Measurements from ENCODE around the gene OSBP2.

The OSBP2 gene

DNA sequence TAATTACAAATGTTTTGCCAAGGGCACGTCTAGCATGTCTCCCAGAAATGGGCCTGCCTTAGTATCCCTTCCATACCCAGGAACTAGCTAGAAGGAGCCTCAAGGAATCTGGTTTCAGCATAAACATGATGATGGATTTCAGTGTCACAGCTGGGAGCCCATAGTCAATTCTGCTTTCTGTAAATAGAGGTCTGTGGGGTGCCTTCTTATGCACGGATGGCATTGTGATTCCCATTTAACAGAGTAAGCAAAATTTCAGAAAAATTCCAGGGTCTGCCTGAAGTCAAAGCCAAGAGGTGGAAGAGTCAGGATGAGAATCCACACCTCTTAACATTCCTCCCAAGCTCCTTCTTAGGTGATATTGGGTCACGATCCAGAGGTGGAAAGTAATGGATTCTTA, 39.1 kb upstream of the OSBP2 start:
- H3K4me1 ChIP-seq (ENCODE audit: control insufficient read depth in 5 of 5, insufficient read depth in 5 of 5, low read length in 5 of 5): peaks cover 0 to 2% (median 0%) of the 10 kb centered on the region in 5 donors
- H3K9ac ChIP-seq (ENCODE audit: low read length in 5 of 5): no peak overlapping the region
- no peak overlapping the region for H3K4me3 ChIP-seq (ENCODE audit: low read depth in 1 of 5, low read length in 5 of 5)
- H3K9me3 ChIP-seq (ENCODE audit: control insufficient read depth in 5 of 5, low read length in 5 of 5): peaks cover 0 to 2% (median 0%) of the 10 kb centered on the region in 5 donors
- H3K36me3 ChIP-seq (ENCODE audit: control insufficient read depth in 5 of 5, insufficient read depth in 5 of 5, low read length in 5 of 5): peaks cover 0 to 6% (median 0%) of the 10 kb centered on the region in 5 donors
- no peaks in the 10 kb centered on the region for H3K27me3 ChIP-seq (ENCODE audit: control insufficient read depth in 5 of 5, insufficient read depth in 4 of 5, low read length in 5 of 5)
- no peak overlapping the region for H3K27ac ChIP-seq (ENCODE audit: low read depth, low read length)

- Histone ChIP-seq H3K36me3 (ENCODE audit: control insufficient read depth in 5 of 5, insufficient read depth in 5 of 5, low read length in 5 of 5) (peaks cover 0 to 28% (median 20%) of the 10 kb centered on the region in 5 donors), H3K4me1 (ENCODE audit: control insufficient read depth in 5 of 5, insufficient read depth in 5 of 5, low read length in 5 of 5) (peaks cover under 1 to 10% (median 6%) of the 10 kb centered on the region in 5 donors), H3K9ac (ENCODE audit: low read length in 5 of 5) (no peak overlapping the region), H3K27me3 (ENCODE audit: control insufficient read depth in 5 of 5, insufficient read depth in 4 of 5, low read length in 5 of 5) (no peaks in the 10 kb centered on the region), H3K27ac (ENCODE audit: low read depth, low read length) (no peak overlapping the region), H3K9me3 (ENCODE audit: control insufficient read depth in 5 of 5, low read length in 5 of 5) (peaks cover 0 to 2% (median 0%) of the 10 kb centered on the region in 5 donors), H3K4me3 (ENCODE audit: low read depth in 1 of 5, low read length in 5 of 5) (no peak overlapping the region)
Measured at GRCh38 chr22:30662040-30662439, 32.6 kb upstream of the OSBP2 start.

DNA sequence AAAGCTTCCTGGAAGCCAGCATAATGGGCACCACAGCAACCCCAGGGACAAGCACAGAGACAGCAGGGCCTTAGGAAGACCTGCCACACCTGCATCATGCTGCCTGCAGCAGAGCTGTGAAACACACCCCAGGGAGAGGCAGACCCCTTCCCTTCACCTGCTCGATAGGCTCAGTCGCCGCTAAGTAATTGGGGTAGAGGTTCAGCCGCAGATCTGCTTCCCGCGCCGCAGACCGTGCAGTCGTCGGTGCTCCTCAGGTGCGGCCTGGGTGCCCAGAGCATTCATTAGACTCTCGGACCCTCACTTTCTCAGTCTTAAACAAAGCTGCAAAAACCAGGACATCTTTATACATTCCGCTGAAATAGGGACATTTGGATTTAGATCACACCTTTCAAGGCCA, 29.9 kb upstream of the OSBP2 start:
- peaks cover 0 to 2% (median 0%) of the 10 kb centered on the region in 5 donors for H3K9me3 ChIP-seq (ENCODE audit: control insufficient read depth in 5 of 5, low read length in 5 of 5)
- H3K9ac ChIP-seq (ENCODE audit: low read length in 5 of 5): no peak overlapping the region
- H3K27me3 ChIP-seq (ENCODE audit: control insufficient read depth in 5 of 5, insufficient read depth in 4 of 5, low read length in 5 of 5): no peaks in the 10 kb centered on the region
- no peak overlapping the region for H3K27ac ChIP-seq (ENCODE audit: low read depth, low read length)
- H3K4me1 ChIP-seq (ENCODE audit: control insufficient read depth in 5 of 5, insufficient read depth in 5 of 5, low read length in 5 of 5): peaks cover 2 to 24% (median 18%) of the 10 kb centered on the region in 5 donors
- no peak overlapping the region for H3K4me3 ChIP-seq (ENCODE audit: low read depth in 1 of 5, low read length in 5 of 5)
- H3K36me3 ChIP-seq (ENCODE audit: control insufficient read depth in 5 of 5, insufficient read depth in 5 of 5, low read length in 5 of 5): peaks cover 0 to 28% (median 20%) of the 10 kb centered on the region in 5 donors

DNA sequence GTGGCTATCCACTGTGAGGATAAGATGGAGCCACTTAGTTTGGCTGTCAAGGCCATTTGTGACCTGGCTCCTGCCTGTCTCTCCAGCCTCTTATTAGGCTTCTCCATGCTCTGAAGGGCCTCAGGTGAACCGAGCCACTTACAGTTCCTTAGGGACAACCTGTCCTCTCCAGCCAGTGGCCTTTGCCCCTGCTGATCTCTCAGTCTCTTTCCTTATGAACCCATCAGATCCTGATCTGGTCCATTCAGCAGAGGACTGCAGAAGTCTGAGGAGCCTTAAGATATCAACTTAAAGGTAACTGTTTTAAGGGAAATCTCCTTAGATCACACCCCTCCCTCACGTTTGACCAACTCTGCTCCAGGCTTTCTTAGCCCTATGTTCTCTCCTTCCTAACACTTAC, 29.4 kb upstream of the OSBP2 start:
- peaks cover 2 to 24% (median 18%) of the 10 kb centered on the region in 5 donors for H3K4me1 ChIP-seq (ENCODE audit: control insufficient read depth in 5 of 5, insufficient read depth in 5 of 5, low read length in 5 of 5)
- no peak overlapping the region for H3K4me3 ChIP-seq (ENCODE audit: low read depth in 1 of 5, low read length in 5 of 5)
- H3K27ac ChIP-seq (ENCODE audit: low read depth, low read length): no peak overlapping the region
- H3K9me3 ChIP-seq (ENCODE audit: control insufficient read depth in 5 of 5, low read length in 5 of 5): no peaks in the 10 kb centered on the region
- H3K27me3 ChIP-seq (ENCODE audit: control insufficient read depth in 5 of 5, insufficient read depth in 4 of 5, low read length in 5 of 5): no peaks in the 10 kb centered on the region
- H3K9ac ChIP-seq (ENCODE audit: low read length in 5 of 5): no peak overlapping the region
- H3K36me3 ChIP-seq (ENCODE audit: control insufficient read depth in 5 of 5, insufficient read depth in 5 of 5, low read length in 5 of 5): peaks cover 0 to 28% (median 20%) of the 10 kb centered on the region in 5 donors

- no peak overlapping the region for H3K4me3 ChIP-seq (ENCODE audit: low read depth in 1 of 5, low read length in 5 of 5)
- H3K27me3 ChIP-seq (ENCODE audit: control insufficient read depth in 5 of 5, insufficient read depth in 4 of 5, low read length in 5 of 5): no peaks in the 10 kb centered on the region
- H3K9me3 ChIP-seq (ENCODE audit: control insufficient read depth in 5 of 5, low read length in 5 of 5): no peaks in the 10 kb centered on the region
- H3K4me1 ChIP-seq (ENCODE audit: control insufficient read depth in 5 of 5, insufficient read depth in 5 of 5, low read length in 5 of 5): peaks cover 2 to 24% (median 18%) of the 10 kb centered on the region in 5 donors
- H3K27ac ChIP-seq (ENCODE audit: low read depth, low read length): no peak overlapping the region
- no peak overlapping the region for H3K9ac ChIP-seq (ENCODE audit: low read length in 5 of 5)
- peaks cover 0 to 28% (median 20%) of the 10 kb centered on the region in 5 donors for H3K36me3 ChIP-seq (ENCODE audit: control insufficient read depth in 5 of 5, insufficient read depth in 5 of 5, low read length in 5 of 5)
Measured at GRCh38 chr22:30665786-30666185, 28.9 kb upstream of the OSBP2 start.

DNA sequence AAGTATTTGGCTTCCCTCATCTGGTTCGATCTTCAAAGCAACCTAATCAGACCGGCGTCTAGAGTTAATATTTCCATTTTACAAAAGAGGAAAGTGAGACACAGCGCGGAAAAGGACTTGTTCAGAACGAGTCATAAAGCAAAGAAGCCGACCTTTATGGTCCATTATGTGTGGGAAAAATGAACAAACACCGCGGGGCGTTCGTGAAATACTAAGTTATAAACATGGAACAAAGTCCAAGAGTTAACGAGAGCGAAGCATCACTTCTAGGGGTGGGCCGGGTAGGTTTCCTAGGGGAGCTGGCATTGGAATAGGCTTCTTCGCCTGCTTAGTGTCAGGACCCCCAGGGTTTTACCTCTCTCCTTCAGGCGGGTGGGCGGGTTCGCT, 27.6 kb upstream of the OSBP2 start:
- Histone ChIP-seq H3K27ac (ENCODE audit: low read depth, low read length) (peak overlapping the region; percentile 46), H3K36me3 (ENCODE audit: control insufficient read depth in 5 of 5, insufficient read depth in 5 of 5, low read length in 5 of 5) (peaks cover 0 to 22% (median 20%) of the 10 kb centered on the region in 5 donors)

DNA sequence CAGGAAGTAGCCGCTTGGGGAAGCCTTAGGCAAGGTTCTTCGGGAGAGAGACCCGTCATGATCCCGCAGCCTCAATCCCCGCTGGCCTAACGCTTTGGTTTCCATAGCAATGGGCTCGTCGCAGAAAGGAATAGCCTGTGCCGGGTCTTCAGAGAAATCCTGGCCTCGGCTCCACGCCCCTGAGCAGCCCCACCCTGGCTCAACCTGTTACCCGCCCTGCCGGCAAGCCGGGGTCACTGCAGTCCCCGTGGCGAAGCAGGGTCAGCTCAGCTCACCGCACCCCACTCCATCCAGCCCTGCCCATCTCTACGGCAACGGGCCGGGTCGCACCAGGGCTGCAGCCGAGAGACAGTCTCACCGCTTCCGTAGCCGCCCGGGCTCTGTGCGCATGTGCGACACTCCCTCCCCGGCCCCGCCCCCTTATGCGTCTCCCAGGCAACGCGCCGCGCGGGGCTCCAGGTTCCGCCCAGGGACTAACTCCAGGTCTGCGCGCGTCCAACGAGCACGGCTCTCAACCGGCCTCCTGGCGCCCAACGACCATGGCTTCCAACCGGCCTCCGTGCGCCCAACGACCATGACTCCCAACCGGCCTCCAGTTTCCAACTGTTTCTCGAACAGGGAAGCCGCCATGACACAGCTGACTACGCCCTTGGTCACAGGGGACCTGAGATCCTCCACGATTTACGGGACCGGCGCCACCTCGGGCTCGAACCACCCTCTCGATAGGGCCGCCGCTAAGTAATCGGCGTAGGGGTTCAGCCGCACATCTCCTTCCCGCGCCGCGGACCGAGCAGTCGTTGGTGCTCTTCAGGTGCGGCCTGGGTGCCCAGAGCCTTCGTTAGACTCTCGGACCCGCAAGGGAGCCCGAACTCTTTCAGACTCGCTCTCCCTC, 26.9 kb upstream of the OSBP2 start, which contains the start of gene DUSP18:
Gene DUSP18 (minus strand): TSS at position 382 of the 892 bp plus-strand sequence. CDS start 3,872 bp downstream, outside the sequence.
- Histone ChIP-seq H3K4me1 (ENCODE audit: control insufficient read depth in 5 of 5, insufficient read depth in 5 of 5, low read length in 5 of 5) (peaks cover 2 to 24% (median 18%) of the 10 kb centered on the region in 5 donors), H3K9me3 (ENCODE audit: control insufficient read depth in 5 of 5, low read length in 5 of 5) (no peaks in the 10 kb centered on the region), H3K9ac (ENCODE audit: low read length in 5 of 5) (peak within 1 kb of the TSS; percentile 52 to 87 (median 73)), H3K27me3 (ENCODE audit: control insufficient read depth in 5 of 5, insufficient read depth in 4 of 5, low read length in 5 of 5) (no peaks in the 10 kb centered on the region), H3K36me3 (ENCODE audit: control insufficient read depth in 5 of 5, insufficient read depth in 5 of 5, low read length in 5 of 5) (peaks cover 0 to 17% (median 16%) of the 10 kb centered on the region in 5 donors), H3K27ac (ENCODE audit: low read depth, low read length) (peak within 1 kb of the TSS; percentile 46), H3K4me3 (ENCODE audit: low read depth in 1 of 5, low read length in 5 of 5) (peak within 1 kb of the TSS; percentile 88 to 96 (median 91))

More for the DNA sequence above, 27.6 kb upstream of the OSBP2 start:
- peak overlapping the region; percentile 52 to 87 (median 73) for H3K9ac ChIP-seq (ENCODE audit: low read length in 5 of 5)
- H3K4me1 ChIP-seq (ENCODE audit: control insufficient read depth in 5 of 5, insufficient read depth in 5 of 5, low read length in 5 of 5): peaks cover 2 to 24% (median 18%) of the 10 kb centered on the region in 5 donors
- H3K4me3 ChIP-seq (ENCODE audit: low read depth in 1 of 5, low read length in 5 of 5): peak overlapping the region; percentile 88 to 96 (median 91)
- H3K9me3 ChIP-seq (ENCODE audit: control insufficient read depth in 5 of 5, low read length in 5 of 5): no peaks in the 10 kb centered on the region
- H3K27me3 ChIP-seq (ENCODE audit: control insufficient read depth in 5 of 5, insufficient read depth in 4 of 5, low read length in 5 of 5): no peaks in the 10 kb centered on the region

DNA sequence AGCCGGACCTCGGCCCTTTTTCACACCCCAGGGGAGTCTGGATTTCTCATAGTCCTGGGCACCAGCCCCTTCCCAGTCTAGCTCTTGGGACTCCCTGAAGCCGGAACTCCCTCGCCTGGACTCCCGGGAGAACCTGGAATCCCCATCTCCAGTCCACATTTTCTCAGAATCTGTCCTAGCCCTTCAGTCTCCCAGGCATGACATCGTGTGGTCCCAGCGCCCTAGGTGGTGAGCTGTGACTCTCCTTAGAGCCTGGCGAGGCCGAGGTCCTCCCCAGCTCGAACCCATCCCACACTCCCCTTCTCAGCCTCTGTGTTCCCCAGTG, 26.3 kb upstream of the OSBP2 start:
- H3K27ac ChIP-seq (ENCODE audit: low read depth, low read length): peak overlapping the region; percentile 46
- H3K9ac ChIP-seq (ENCODE audit: low read length in 5 of 5): peak overlapping the region in 4 of 5 donors; percentile 52 to 87 (median 71)
- no peaks in the 10 kb centered on the region for H3K27me3 ChIP-seq (ENCODE audit: control insufficient read depth in 5 of 5, insufficient read depth in 4 of 5, low read length in 5 of 5)
- H3K9me3 ChIP-seq (ENCODE audit: control insufficient read depth in 5 of 5, low read length in 5 of 5): no peaks in the 10 kb centered on the region
- H3K4me1 ChIP-seq (ENCODE audit: control insufficient read depth in 5 of 5, insufficient read depth in 5 of 5, low read length in 5 of 5): peaks cover 2 to 24% (median 18%) of the 10 kb centered on the region in 5 donors
- peaks cover 0 to 11% (median 10%) of the 10 kb centered on the region in 5 donors for H3K36me3 ChIP-seq (ENCODE audit: control insufficient read depth in 5 of 5, insufficient read depth in 5 of 5, low read length in 5 of 5)
- H3K4me3 ChIP-seq (ENCODE audit: low read depth in 1 of 5, low read length in 5 of 5): peak overlapping the region; percentile 70 to 96 (median 90)

- H3K9me3 ChIP-seq (ENCODE audit: control insufficient read depth in 5 of 5, low read length in 5 of 5): no peaks in the 10 kb centered on the region
- peaks cover 0 to 12% (median 5%) of the 10 kb centered on the region in 5 donors for H3K27me3 ChIP-seq (ENCODE audit: control insufficient read depth in 5 of 5, insufficient read depth in 4 of 5, low read length in 5 of 5)
- H3K4me1 ChIP-seq (ENCODE audit: control insufficient read depth in 5 of 5, insufficient read depth in 5 of 5, low read length in 5 of 5): peaks cover 2 to 22% (median 18%) of the 10 kb centered on the region in 5 donors
- no peak overlapping the region for H3K4me3 ChIP-seq (ENCODE audit: low read depth in 1 of 5, low read length in 5 of 5)
- H3K9ac ChIP-seq (ENCODE audit: low read length in 5 of 5): no peak overlapping the region
- H3K36me3 ChIP-seq (ENCODE audit: control insufficient read depth in 5 of 5, insufficient read depth in 5 of 5, low read length in 5 of 5): no peaks in the 10 kb centered on the region
- no peak overlapping the region for H3K27ac ChIP-seq (ENCODE audit: low read depth, low read length)
Measured at GRCh38 chr22:30671071-30671470, 23.6 kb upstream of the OSBP2 start.

DNA sequence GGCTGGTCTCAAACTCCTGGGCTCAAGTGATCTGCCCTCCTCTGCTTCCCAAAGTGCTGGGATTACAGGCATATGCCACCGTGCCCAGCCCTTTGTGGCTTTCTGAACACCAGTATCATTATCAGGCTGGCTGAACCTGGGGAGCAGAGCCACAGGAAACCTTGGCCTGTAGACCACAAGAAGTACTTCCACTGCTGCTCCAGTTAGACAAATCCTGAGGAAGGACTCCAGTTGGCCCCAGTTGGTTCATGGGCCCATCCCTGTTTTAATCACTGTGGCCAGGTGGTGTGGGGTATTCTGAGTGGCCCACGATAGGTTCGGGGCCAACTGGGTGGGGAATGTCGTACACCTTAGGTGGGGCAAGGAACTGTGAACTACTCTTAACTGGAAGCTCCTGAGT, 21.5 kb upstream of the OSBP2 start:
- H3K9ac ChIP-seq (ENCODE audit: low read length in 5 of 5): no peak overlapping the region
- peaks cover 0 to 5% (median 5%) of the 10 kb centered on the region in 5 donors for H3K4me1 ChIP-seq (ENCODE audit: control insufficient read depth in 5 of 5, insufficient read depth in 5 of 5, low read length in 5 of 5)
- no peak overlapping the region for H3K4me3 ChIP-seq (ENCODE audit: low read depth in 1 of 5, low read length in 5 of 5)
- no peaks in the 10 kb centered on the region for H3K36me3 ChIP-seq (ENCODE audit: control insufficient read depth in 5 of 5, insufficient read depth in 5 of 5, low read length in 5 of 5)
- no peak overlapping the region for H3K27ac ChIP-seq (ENCODE audit: low read depth, low read length)
- H3K9me3 ChIP-seq (ENCODE audit: control insufficient read depth in 5 of 5, low read length in 5 of 5): no peaks in the 10 kb centered on the region
- H3K27me3 ChIP-seq (ENCODE audit: control insufficient read depth in 5 of 5, insufficient read depth in 4 of 5, low read length in 5 of 5): peaks cover 0 to 14% (median 5%) of the 10 kb centered on the region in 5 donors
